Measurements from ENCODE around the gene CHCHD4.

The CHCHD4 gene

GRCh38 chr3:14150491-14151230, 26.0 kb upstream of the CHCHD4 start:
- H3K27ac ChIP-seq (ENCODE audit: extremely low read depth, low read depth, low read length), result no peak overlapping the region
- ChIA-PET CTCF (interaction anchor here (0.7 kb wide), 1 partner anchor 197 kb away, joined by 3 read pairs; no protein-coding TSS in a partner anchor), POLR2A (no interaction called here)
- peaks cover 9 to 85% of the 10 kb centered on the region in 2 experiments; a peak in 2 of 3 replicates for H3K36me3 ChIP-seq (ENCODE audit: control insufficient read depth in 2 of 2, insufficient read depth in 1 of 2, low read length in 2 of 2)
- peak; percentile 58 for TF ChIP-seq REST (tag by site-specific recombination; IDR thresholded peaks at IDR 0.05)
- TF ChIP-seq, protein P1, sequence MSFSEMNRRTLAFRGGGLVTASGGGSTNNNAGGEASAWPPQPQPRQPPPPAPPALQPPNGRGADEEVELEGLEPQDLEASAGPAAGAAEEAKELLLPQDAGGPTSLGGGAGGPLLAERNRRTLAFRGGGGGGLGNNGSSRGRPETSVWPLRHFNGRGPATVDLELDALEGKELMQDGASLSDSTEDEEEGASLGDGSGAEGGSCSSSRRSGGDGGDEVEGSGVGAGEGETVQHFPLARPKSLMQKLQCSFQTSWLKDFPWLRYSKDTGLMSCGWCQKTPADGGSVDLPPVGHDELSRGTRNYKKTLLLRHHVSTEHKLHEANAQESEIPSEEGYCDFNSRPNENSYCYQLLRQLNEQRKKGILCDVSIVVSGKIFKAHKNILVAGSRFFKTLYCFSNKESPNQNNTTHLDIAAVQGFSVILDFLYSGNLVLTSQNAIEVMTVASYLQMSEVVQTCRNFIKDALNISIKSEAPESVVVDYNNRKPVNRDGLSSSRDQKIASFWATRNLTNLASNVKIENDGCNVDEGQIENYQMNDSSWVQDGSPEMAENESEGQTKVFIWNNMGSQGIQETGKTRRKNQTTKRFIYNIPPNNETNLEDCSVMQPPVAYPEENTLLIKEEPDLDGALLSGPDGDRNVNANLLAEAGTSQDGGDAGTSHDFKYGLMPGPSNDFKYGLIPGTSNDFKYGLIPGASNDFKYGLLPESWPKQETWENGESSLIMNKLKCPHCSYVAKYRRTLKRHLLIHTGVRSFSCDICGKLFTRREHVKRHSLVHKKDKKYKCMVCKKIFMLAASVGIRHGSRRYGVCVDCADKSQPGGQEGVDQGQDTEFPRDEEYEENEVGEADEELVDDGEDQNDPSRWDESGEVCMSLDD (tag by site-specific recombination; IDR thresholded peaks at IDR 0.05), result no peak
- TF ChIP-seq ZNF366 (tag by site-specific recombination; conservative IDR thresholded peaks at IDR 0.05), result no peak
- TF ChIP-seq, protein P2, sequence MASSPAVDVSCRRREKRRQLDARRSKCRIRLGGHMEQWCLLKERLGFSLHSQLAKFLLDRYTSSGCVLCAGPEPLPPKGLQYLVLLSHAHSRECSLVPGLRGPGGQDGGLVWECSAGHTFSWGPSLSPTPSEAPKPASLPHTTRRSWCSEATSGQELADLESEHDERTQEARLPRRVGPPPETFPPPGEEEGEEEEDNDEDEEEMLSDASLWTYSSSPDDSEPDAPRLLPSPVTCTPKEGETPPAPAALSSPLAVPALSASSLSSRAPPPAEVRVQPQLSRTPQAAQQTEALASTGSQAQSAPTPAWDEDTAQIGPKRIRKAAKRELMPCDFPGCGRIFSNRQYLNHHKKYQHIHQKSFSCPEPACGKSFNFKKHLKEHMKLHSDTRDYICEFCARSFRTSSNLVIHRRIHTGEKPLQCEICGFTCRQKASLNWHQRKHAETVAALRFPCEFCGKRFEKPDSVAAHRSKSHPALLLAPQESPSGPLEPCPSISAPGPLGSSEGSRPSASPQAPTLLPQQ (tag by site-specific recombination; IDR thresholded peaks at IDR 0.05), result peak; percentile 38; the same call in 1 of the 2 replicates
- no peak for TF ChIP-seq ZNF792 (tag by site-specific recombination; IDR thresholded peaks at IDR 0.05)
- no peak for TF ChIP-seq ZNF670 (tag by site-specific recombination; IDR thresholded peaks at IDR 0.05; ENCODE audit: low read depth)
- no peak for TF ChIP-seq TCF7L2 (IDR thresholded peaks at IDR 0.05; ENCODE audit: borderline replicate concordance, low read depth, low read length)
- TF ChIP-seq, protein P3, sequence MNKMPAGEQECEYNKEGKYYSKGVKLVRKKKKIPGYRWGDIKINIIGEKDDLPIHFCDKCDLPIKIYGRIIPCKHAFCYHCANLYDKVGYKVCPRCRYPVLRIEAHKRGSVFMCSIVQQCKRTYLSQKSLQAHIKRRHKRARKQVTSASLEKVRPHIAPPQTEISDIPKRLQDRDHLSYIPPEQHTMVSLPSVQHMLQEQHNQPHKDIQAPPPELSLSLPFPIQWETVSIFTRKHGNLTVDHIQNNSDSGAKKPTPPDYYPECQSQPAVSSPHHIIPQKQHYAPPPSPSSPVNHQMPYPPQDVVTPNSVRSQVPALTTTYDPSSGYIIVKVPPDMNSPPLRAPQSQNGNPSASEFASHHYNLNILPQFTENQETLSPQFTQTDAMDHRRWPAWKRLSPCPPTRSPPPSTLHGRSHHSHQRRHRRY (tag by site-specific recombination; IDR thresholded peaks at IDR 0.05), result no peak
- peak; percentile 45; the same call in 1 of the 2 replicates for TF ChIP-seq ZFP69B (tag by site-specific recombination; IDR thresholded peaks at IDR 0.05)
- no peak for TF ChIP-seq ZNF335 (tag by site-specific recombination; conservative IDR thresholded peaks at IDR 0.05)
- TF ChIP-seq BCL11A (tag by site-specific recombination; IDR thresholded peaks at IDR 0.05; ENCODE audit: low read depth), result no peak
- H3K4me3 ChIP-seq (ENCODE audit: low read depth, low read length), result no peak overlapping the region
- H3K4me1 ChIP-seq (ENCODE audit: control insufficient read depth, insufficient read depth, low read length), result no peaks in the 10 kb centered on the region
- no peaks in the 10 kb centered on the region for H3K9me3 ChIP-seq (ENCODE audit: control insufficient read depth, insufficient read depth, low read depth, low read length)

DNA sequence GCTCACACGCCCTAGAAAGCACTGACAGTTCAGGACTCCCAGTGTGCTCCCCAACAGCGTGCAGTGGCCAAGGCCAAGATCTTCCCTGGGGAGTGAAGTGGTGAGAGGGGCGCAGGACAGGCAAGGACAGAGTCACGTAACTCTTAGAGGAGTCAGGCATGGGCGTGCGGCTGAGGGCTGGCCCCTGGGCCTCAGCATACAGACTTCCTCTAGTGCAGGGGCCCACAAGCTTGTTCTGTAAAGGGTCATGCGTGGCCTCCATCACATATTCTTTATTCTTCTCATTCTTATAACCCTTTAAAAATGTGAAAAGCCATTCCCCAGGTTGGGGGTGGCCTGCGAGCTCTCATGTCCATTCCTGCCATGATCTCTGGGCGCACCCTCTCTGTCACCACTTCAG, 25.4 kb upstream of the CHCHD4 start:
- no peak overlapping the region for H3K27ac ChIP-seq (ENCODE audit: extremely low read depth, low read depth, low read length)
- H3K9me3 ChIP-seq (ENCODE audit: control insufficient read depth, insufficient read depth, low read depth, low read length), result no peaks in the 10 kb centered on the region
- H3K36me3 ChIP-seq (ENCODE audit: control insufficient read depth in 2 of 2, insufficient read depth in 1 of 2, low read length in 2 of 2), result peaks cover 6 to 87% of the 10 kb centered on the region in 2 experiments; a peak in 2 of 3 replicates
- ChIA-PET CTCF (interaction anchor here (1.1 kb wide), 1 partner anchor 54 kb away, joined by 3 read pairs; no protein-coding TSS in a partner anchor), POLR2A (no interaction called here)
- no peak overlapping the region for H3K4me3 ChIP-seq (ENCODE audit: low read depth, low read length)
- peaks cover 2% of the 10 kb centered on the region; the same call in 1 of the 2 replicates for H3K4me1 ChIP-seq (ENCODE audit: control insufficient read depth, insufficient read depth, low read length)
- TF ChIP-seq ZNF677 (tag by site-specific recombination; IDR thresholded peaks at IDR 0.05) (no peak), ZNF350 (tag by site-specific recombination; IDR thresholded peaks at IDR 0.05) (no peak), ZNF610 (tag by site-specific recombination; IDR thresholded peaks at IDR 0.05; ENCODE audit: borderline replicate concordance) (no peak), ZNF629 (tag by site-specific recombination; IDR thresholded peaks at IDR 0.05) (no peak), ZNF404 (tag by site-specific recombination; IDR thresholded peaks at IDR 0.05) (no peak)
- TF ChIP-seq, protein P4, sequence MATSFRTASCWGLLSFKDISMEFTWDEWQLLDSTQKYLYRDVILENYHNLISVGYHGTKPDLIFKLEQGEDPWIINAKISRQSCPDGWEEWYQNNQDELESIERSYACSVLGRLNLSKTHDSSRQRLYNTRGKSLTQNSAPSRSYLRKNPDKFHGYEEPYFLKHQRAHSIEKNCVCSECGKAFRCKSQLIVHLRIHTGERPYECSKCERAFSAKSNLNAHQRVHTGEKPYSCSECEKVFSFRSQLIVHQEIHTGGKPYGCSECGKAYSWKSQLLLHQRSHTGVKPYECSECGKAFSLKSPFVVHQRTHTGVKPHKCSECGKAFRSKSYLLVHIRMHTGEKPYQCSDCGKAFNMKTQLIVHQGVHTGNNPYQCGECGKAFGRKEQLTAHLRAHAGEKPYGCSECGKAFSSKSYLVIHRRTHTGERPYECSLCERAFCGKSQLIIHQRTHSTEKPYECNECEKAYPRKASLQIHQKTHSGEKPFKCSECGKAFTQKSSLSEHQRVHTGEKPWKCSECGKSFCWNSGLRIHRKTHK (tag by site-specific recombination; IDR thresholded peaks at IDR 0.05), result no peak
- TF ChIP-seq, protein P5, sequence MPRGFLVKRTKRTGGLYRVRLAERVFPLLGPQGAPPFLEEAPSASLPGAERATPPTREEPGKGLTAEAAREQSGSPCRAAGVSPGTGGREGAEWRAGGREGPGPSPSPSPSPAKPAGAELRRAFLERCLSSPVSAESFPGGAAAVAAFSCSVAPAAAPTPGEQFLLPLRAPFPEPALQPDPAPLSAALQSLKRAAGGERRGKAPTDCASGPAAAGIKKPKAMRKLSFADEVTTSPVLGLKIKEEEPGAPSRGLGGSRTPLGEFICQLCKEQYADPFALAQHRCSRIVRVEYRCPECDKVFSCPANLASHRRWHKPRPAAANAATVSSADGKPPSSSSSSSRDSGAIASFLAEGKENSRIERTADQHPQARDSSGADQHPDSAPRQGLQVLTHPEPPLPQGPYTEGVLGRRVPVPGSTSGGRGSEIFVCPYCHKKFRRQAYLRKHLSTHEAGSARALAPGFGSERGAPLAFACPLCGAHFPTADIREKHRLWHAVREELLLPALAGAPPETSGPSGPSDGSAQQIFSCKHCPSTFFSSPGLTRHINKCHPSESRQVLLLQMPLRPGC (tag by site-specific recombination; IDR thresholded peaks at IDR 0.05), result no peak

Data from HEK293 (cell line).